ENCODE data around the gene HRG. TPM values are rescaled to one million over a fixed set of nuclear protein-coding genes. Genes with fewer than 3 reads are reported as not detected.

The HRG gene
- total and polyA plus RNA-seq, 2 of the 4 experiments (the other 2 are of a cell fraction): not detected

DNA sequence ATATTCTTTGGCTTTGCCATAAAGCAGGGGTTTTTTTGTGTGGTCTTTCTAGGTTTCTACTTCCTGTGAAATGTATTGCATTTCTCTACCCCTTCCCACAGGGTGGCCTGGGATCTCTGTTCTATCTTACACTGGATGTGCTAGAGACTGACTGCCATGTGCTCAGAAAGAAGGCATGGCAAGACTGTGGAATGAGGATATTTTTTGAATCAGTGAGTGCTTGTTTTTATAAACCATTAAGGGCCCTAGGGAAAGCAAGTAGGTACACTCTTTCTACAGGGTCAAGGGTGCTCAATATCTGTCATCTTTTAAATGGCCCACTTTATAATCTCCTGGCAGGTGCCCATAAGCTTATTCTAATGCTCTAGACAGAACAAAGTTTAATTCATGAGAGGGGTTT is 24.9 kb upstream of the HRG start:
- CTCF ChIA-PET: no interaction called here
- H3K4ac ChIP-seq (ENCODE audit: low read depth, low read length): no peak overlapping the region
- no peaks in the 10 kb centered on the region for H3K36me3 ChIP-seq (ENCODE audit: control insufficient read depth, insufficient read depth, low read length)
- H3K9me1 ChIP-seq (ENCODE audit: insufficient read depth, low read length): no peaks in the 10 kb centered on the region
- H2AK9ac ChIP-seq (replicated peaks; ENCODE audit: low read depth, low read length, poor library complexity): no peak overlapping the region
- H3K56ac ChIP-seq (ENCODE audit: extremely low read depth, insufficient read depth, low read length): no peak overlapping the region
- no peak overlapping the region for H2AK5ac ChIP-seq (ENCODE audit: low read depth, low read length)
- no peak overlapping the region for H2AFZ ChIP-seq (replicated peaks; ENCODE audit: low read length, poor library complexity)
- H3K14ac ChIP-seq (replicated peaks; ENCODE audit: low read depth, low read length): no peak overlapping the region
- TF ChIP-seq, protein P1, sequence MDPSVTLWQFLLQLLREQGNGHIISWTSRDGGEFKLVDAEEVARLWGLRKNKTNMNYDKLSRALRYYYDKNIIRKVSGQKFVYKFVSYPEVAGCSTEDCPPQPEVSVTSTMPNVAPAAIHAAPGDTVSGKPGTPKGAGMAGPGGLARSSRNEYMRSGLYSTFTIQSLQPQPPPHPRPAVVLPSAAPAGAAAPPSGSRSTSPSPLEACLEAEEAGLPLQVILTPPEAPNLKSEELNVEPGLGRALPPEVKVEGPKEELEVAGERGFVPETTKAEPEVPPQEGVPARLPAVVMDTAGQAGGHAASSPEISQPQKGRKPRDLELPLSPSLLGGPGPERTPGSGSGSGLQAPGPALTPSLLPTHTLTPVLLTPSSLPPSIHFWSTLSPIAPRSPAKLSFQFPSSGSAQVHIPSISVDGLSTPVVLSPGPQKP (IDR thresholded peaks at IDR 0.05; ENCODE audit: borderline replicate concordance, low read depth, low read length): no peak
- H2BK5ac ChIP-seq (ENCODE audit: low read depth, low read length, poor library complexity, severe bottlenecking): no peak overlapping the region
- H4K5ac ChIP-seq (ENCODE audit: low read depth, low read length): no peak overlapping the region
- ATAC-seq (ENCODE audit: low read depth) (no peak), DNase-seq (no peak)
- dilution Hi-C loops (cut with HindIII; ENCODE audit: low sequenced_read_pairs, unreplicated experiment) (no loop called here), in situ Hi-C loops (cut with MboI; ENCODE audit: low sequenced_read_pairs) (no loop called here), intact Hi-C loops (cut with micrococcal nuclease) (no loop called here)
- no peak overlapping the region for H3K9ac ChIP-seq (ENCODE audit: low read depth, low read length)
- H3K9me3 ChIP-seq (ENCODE audit: control insufficient read depth, insufficient read depth, low read length): no peaks in the 10 kb centered on the region
- H2BK120ac ChIP-seq (ENCODE audit: low read depth, low read length): no peak overlapping the region
- no peak overlapping the region for H3K4me2 ChIP-seq (ENCODE audit: low read depth, low read length)
- no TSS peak for BruUV-seq (replicated peaks)
- H4K91ac ChIP-seq (ENCODE audit: insufficient read depth, low read depth, low read length): no peak overlapping the region
- no peak overlapping the region for H2BK20ac ChIP-seq (ENCODE audit: low read depth, low read length)
- no peak overlapping the region for H3K4me3 ChIP-seq (ENCODE audit: insufficient read depth, low read depth, low read length)
- H4K8ac ChIP-seq (ENCODE audit: low read depth in 2 of 2, low read length in 2 of 2): no peak overlapping the region
- H3K27ac ChIP-seq (ENCODE audit: insufficient read depth, low read length): no peak overlapping the region
- no peak overlapping the region for H3K18ac ChIP-seq (ENCODE audit: low read depth, low read length)
- H3K27me3 ChIP-seq (ENCODE audit: control insufficient read depth, insufficient read depth, low read length): peaks cover 21% of the 10 kb centered on the region
- no peaks in the 10 kb centered on the region for H4K20me1 ChIP-seq (ENCODE audit: insufficient read depth, low read length)
- POLR2A ChIA-PET (ENCODE audit: unreplicated experiment): no interaction called here
- no peaks in the 10 kb centered on the region for H3K79me1 ChIP-seq (ENCODE audit: low read depth in 1 of 2, low read length in 2 of 2)
- H2BK15ac ChIP-seq (ENCODE audit: low read depth, low read length): no peak overlapping the region
- no peak overlapping the region for H3K23ac ChIP-seq (ENCODE audit: low read depth, low read length)
- no peaks in the 10 kb centered on the region for H3K4me1 ChIP-seq (ENCODE audit: control insufficient read depth, insufficient read depth, low read length)
